Heart left ventricle (tissue), 13 donors: ENCODE results near the gene OR52I2.

Source experiments
- POLR2A ChIP-seq, 2 donors: fragments of 450-650 bp; IDR thresholded peaks; one replicate each; pipeline ENCODE4 v1.6.1; 2017; ENCODE audit warnings: antibody characterized with exemption in 2 of 2, mild to moderate bottlenecking in 2 of 2, moderate library complexity in 2 of 2
- TF ChIP-seq, protein P1 (sequence below), 12 donors: fragments of 200-600 bp; sonication (generic) in 4 of 12; IDR thresholded peaks; one replicate each; pipeline versions ENCODE4 v1.5.0 to v1.8.0; 2018 to 2022; ENCODE audit warnings: antibody characterized with exemption in 12 of 12, mild to moderate bottlenecking in 5 of 12
- donor health status: ischemic (EF 13 %, LVEDD 7.1; RV severe dilation, severe dysfunction).
- donor health status: DM: no; HTN: yes; CAD: no.
- donor health status: DM: no; HTN: no; CAD: no.
- donor health status: ischemic (EF 25% LVEDD 6.9; RV normal size, moderate dysfunction).
- donor health status: ischemic (EF 25% LVEDD 5.7; RV mildly dilated, moderate dysfunction).
- donor health status: ischemic (EF 35%, LVEDD 5.7; RV mildly dilated, moderate dysfunction).
- donor health status: nonischemic (EF 11% LVEDD 7.7; RV severe dilation, severe dysfunction).
- donor health status: DM: yes; HTN: yes; CAD: no.
- donor health status: PGD.
- donor health status: ischemic (EF 29% LVEDD 5.4; RV normal size, mild dysfunction).
- donor health status: nonischemic (EF 23%, LVEDD 6.1; RV moderate dilation, normal function).

DNA sequence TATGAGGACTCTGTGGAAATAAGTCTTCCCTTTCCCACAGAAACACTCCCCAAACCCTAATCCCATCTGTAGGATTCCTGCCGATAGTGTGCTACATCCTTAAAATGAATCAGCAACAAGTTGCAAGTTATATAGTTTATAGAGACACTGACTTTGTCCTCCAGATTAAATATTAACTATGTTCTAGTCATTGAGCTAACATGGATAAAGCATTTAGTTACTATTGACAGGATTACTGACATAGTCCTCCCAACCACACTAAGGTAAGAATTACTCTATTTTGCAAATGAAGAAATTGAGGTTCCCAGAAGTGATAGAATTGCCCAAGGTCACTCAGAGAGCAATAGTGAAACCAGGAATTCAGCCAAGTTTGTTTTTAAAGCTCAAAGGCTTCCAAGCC lies 34.7 kb upstream of the OR52I2 start:
- TF ChIP-seq, protein P1, sequence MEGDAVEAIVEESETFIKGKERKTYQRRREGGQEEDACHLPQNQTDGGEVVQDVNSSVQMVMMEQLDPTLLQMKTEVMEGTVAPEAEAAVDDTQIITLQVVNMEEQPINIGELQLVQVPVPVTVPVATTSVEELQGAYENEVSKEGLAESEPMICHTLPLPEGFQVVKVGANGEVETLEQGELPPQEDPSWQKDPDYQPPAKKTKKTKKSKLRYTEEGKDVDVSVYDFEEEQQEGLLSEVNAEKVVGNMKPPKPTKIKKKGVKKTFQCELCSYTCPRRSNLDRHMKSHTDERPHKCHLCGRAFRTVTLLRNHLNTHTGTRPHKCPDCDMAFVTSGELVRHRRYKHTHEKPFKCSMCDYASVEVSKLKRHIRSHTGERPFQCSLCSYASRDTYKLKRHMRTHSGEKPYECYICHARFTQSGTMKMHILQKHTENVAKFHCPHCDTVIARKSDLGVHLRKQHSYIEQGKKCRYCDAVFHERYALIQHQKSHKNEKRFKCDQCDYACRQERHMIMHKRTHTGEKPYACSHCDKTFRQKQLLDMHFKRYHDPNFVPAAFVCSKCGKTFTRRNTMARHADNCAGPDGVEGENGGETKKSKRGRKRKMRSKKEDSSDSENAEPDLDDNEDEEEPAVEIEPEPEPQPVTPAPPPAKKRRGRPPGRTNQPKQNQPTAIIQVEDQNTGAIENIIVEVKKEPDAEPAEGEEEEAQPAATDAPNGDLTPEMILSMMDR (IDR thresholded peaks at IDR 0.05), result no peak
- TF ChIP-seq POLR2A (IDR thresholded peaks at IDR 0.05), result no peak
